GM18505 (cell line): Measurements from ENCODE around the gene REN.

Experiments
- ATAC-seq: cut with Tn5 transposase; IDR thresholded peaks from one replicate; pipeline ENCODE4 v1.9.1; 2021; ENCODE audit not compliant: unreplicated experiment
- POLR2A ChIP-seq: IDR thresholded peaks from 4 replicates; pipeline ENCODE4 v1.6.1; 2011; ENCODE audit warnings: borderline replicate concordance; ENCODE audit not compliant: insufficient read depth, insufficient read length; ENCODE audit errors: extremely low read depth

Gene REN

DNA sequence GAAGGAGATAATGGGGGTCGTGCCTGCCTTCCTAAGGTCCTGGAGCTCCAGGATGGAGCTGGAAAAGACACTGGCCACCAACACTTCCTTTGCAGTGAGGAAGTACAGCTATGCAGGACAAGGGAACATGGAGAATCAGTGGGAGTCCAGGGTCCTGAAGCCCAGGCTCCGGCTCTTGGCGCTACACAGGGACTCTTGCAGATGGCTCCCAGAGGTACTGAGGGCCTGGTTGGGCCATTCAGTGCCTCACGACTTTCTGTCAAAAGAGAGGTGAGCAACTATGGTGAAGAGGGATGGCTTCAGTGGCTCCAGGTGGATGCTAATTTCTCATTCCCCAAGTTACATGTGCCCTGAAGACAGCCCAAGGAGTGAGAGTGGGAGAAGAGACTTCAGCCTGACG is 12.5 kb downstream of the REN start:
- no peak for ATAC-seq
- TF ChIP-seq POLR2A: no peak

DNA sequence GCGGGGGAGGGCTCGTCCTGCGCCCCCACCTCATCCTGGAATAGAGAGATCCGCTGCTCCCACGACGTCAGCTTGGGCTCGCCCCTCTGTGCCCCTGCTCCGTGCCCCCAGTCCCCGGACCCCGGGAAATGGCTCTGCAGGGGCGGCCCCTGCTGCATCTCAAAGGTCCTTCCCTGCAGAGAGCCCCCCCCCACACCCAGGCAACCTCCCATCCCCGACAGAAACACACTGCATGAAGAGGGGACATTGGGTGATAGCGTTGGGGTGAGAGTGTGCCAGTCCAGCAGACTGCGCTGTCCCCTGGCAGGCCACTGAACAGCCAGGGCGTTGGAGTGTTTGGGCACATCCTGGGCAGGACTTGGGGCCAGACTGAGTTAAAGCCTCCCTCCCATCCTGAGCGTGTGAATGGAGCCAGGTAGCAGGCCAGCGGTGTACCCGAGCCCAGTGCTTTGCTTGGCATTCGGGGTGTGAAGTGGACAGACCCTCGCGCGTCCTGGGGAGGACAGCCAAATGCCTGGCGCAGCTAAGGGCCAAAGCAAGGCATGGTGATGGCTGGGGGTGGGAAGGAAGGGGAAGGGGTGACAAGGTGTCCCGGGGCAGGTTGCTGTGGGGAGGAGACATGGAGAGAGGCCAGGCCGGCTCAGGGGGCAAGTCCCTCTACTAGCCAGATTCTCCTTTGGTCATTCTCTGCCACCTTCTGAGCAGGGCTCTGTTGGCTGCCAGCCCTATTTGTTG is 13.7 kb downstream of the REN start:
- ATAC-seq: no peak
- TF ChIP-seq POLR2A: no peak

GRCh38 chr1:204151552-204152309 is 14.4 kb downstream of the REN start, which contains the start of gene ETNK2:
Gene ETNK2 (minus strand): TSS chr1:204152044. CDS start chr1:204151852, 192 bp downstream.
- TF ChIP-seq POLR2A: no peak
- ATAC-seq: no peak

DNA sequence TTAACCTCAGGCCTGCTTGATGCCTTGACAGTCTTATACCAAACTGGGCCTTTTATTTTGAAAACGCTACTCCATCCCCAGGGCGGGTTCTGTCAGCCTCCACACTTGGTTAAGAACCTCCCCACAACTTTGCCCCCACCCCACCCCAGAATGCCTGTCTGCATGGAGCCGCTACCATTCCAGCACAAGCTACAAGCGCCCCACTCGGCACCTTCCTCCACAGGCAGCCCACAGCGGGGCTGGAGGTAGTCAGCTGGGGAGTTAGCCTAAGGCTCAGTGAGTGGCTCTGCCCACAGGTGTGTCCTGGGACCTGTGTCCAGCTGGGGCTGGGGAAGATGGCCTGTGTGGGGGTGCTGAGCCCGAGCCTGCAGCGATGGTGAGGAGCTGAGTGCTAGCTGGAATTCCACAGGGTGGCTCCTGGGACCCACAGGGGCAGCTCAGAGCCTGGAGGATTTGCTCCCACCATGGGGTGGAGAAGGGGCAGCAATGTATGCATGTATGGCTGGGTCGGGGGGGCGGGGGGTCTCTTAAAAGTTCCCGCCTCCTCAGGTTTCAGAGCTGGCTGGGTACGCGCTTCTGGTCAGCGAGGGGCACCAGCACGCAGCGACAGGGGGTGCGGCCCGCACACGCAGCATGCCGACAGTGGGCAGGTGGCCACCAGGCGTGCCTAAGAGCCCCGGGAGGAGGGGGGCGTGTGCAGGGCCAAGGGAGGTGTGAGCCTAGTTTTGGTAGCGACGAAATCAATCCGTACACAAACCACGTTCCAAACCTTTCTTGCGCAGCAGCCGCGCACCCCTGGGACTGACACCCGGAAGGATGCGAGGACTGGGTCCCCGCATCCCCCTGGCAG is 15.2 kb downstream of the REN start:
- TF ChIP-seq POLR2A: no peak
- no peak for ATAC-seq

- no peak for ATAC-seq
- TF ChIP-seq POLR2A: no peak
Observed at GRCh38 chr1:204149635-204150565, 16.2 kb downstream of the REN start.

GRCh38 chr1:204149107-204149506 is 17.0 kb downstream of the REN start:
- no peak for ATAC-seq
- TF ChIP-seq POLR2A: no peak

DNA sequence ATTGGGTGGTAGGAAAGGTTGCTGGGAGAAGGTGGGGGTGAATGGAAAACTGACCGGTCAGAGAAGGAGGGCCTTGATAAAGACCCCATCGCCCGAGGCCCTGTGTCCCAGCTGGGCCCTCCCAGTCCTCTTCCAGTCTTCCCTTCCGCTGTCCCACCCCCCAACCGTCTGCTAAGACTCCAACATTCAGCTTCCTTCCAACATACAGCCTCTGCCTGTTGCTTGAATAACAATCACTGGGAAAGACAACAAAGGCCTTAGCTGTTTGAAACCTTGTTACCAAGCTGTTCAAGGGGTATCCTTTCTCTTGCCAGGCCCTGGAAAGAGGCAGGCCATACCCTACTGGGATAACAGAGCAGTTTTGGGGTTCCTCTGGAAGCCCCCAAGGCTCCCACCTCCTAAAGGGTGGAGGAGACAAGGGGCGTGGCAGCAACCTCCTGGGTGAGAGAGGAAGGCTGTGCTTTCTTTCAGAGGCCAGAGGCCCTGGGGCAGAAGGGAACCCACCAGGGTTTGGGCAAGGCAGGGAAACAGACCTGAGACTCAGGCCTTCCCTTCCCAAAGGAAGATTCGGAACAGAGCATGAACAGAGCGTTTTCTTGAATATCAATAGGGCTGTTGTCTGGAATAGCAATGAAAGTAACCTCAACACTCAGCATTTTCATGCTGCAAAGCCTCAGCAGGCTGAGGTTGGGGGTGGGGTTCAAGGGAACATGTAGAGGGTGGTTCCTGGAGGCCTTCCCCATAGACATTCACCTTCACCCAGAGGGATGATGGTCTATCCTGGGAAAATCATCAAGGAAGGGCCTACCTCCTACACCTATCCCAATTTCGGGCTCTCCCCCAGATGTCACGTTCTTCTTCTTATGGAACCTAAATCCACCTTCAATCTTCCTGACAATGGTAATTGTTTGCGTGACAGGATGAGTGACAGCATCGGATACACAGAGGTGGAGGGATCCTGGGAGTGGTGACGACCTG is 18.4 kb downstream of the REN start:
- TF ChIP-seq POLR2A: no peak

GRCh38 chr1:204146965-204147364 is 19.2 kb downstream of the REN start:
- no peak for TF ChIP-seq POLR2A
- no peak for ATAC-seq

More for the DNA sequence above, 18.4 kb downstream of the REN start:
- ATAC-seq: no peak

DNA sequence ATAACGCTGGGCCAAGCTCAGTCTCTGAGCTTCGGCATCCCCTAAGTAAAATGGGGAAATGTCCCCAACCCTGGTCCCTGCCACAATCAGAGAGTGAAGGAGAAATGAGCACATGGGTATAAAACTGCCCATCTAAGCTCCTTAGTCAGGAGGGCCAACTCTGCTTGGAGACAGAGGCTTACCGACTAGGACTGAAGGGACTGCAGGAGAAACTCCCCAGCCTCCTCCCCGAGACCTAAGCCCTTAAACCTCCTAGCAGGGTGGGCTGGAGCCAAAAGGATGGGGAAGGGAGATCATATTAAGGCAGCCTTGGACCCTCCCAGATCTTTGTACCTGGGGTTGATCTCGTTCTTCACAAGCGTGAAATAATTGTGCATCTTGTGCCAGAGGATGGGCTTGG is 19.8 kb downstream of the REN start:
- ATAC-seq: no peak

GRCh38 chr1:204145033-204145504 is 21.1 kb downstream of the REN start:
- ATAC-seq: no peak
- no peak for TF ChIP-seq POLR2A

More for the DNA sequence above, 19.8 kb downstream of the REN start:
- TF ChIP-seq POLR2A: no peak

GRCh38 chr1:204143276-204144041 is 22.7 kb downstream of the REN start:
- no peak for ATAC-seq
- no peak for TF ChIP-seq POLR2A
